Spinal cord (tissue), 10 donors: ENCODE data around the gene GPR45. TPM values are rescaled to one million over a fixed set of nuclear protein-coding genes. Genes with fewer than 3 reads are reported as not detected.

Experiments
- DNase-seq, 6 donors: peaks; one replicate each; pipeline versions ENCODE4 v3.0.0 to v3.0.0-alpha.2; 2013 to 2015; ENCODE audit warnings: low spot score in 6 of 6, low read depth in 4 of 6
- H3K27ac ChIP-seq: one replicate; pipeline ENCODE4 v1.5.1; 2013; ENCODE audit warnings: low read depth, low read length, control low read depth
- H3K27me3 ChIP-seq: one replicate; pipeline ENCODE4 v1.6.1; 2013; ENCODE audit warnings: low read length; ENCODE audit not compliant: control insufficient read depth, insufficient read depth
- H3K36me3 ChIP-seq: one replicate; pipeline ENCODE4 v1.6.1; 2013; ENCODE audit warnings: low read length; ENCODE audit not compliant: control insufficient read depth, insufficient read depth
- H3K4me1 ChIP-seq: one replicate; pipeline ENCODE4 v1.6.1; 2013; ENCODE audit warnings: low read length; ENCODE audit not compliant: control insufficient read depth, insufficient read depth
- H3K4me3 ChIP-seq: one replicate; pipeline ENCODE4 v1.5.1; 2013; ENCODE audit warnings: low read depth, low read length, control low read depth
- H3K9me3 ChIP-seq: one replicate; pipeline ENCODE4 v1.6.1; 2013; ENCODE audit warnings: low read length; ENCODE audit not compliant: control insufficient read depth, insufficient read depth
- WGBS: methylation state at CpG from one replicate; pipeline ENCODE4 v1.1.5; 2013; ENCODE audit warnings: missing lambda C conversion rate; ENCODE audit not compliant: insufficient coverage; 5-methylcytosine and 5-hydroxymethylcytosine counted together
- polyA plus RNA-seq, 2 donors: library from polyadenylated mRNA; unstranded; fragments of 120-200 nt; gene quantifications; one replicate each; pipeline ENCODE4 v1.2.1, GENCODE V29; 2013; ENCODE audit not compliant: insufficient read length in 2 of 2
- total RNA-seq, 2 donors: library from RNA; depleted of rRNA in 1 of 2; stranded (reverse); fragments of 120-200 nt in 1 of 2; fragments of >200 nt in 1 of 2; gene quantifications; one replicate each; pipeline versions ENCODE4 v1.2.3 to v1.2.4, GENCODE V29; 2013 to 2014
- donor health status: healthy.

GPR45 gene
- total and polyA plus RNA-seq, 4 donors: 0.39 to 3.6 (median 2.3) TPM

DNA sequence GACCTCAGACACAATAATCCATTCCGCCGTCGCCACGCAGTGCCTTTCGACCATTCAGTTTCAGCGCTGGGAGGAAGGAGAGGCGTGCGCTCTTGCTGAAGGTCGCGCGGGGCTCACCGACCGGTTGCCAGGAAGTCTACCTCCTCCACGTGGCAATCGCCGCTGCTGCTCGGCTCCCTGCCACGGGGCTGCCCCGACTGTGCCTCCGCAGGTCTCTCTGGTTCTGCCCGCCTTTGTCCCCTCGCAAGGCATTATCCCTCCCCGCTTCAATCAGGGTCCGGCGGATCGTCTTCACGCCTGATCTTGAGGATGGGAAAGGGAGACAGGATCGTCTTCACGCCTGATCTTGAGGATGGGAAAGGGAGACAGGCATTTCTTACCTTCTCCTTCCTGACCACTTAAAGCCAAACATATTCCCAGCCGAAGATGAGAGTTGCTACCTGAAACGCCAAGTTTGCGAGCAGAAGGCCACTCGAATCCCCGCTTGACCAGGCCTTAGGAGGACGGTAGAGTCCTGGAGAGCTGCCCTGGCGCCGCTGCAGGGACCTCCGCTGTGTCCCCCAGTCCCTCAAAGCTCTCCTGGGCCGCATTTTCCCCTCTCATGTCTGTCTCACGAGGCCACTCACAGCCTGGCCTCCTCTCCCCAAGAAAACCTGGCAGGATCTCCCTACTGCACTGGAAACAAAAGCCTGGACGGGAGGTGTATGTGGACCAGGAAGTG is 4.3 kb upstream of the GPR45 start:
- H3K36me3 ChIP-seq: peaks cover 16% of the 10 kb centered on the region
- DNase-seq: no peak
- no peak overlapping the region for H3K4me3 ChIP-seq
- H3K27ac ChIP-seq: no peak overlapping the region
- no peaks in the 10 kb centered on the region for H3K9me3 ChIP-seq
- peaks cover 17% of the 10 kb centered on the region for H3K4me1 ChIP-seq
- peaks cover 2% of the 10 kb centered on the region for H3K27me3 ChIP-seq
- WGBS: 72% methylated on average over 32 of the region's 41 CpGs

DNA sequence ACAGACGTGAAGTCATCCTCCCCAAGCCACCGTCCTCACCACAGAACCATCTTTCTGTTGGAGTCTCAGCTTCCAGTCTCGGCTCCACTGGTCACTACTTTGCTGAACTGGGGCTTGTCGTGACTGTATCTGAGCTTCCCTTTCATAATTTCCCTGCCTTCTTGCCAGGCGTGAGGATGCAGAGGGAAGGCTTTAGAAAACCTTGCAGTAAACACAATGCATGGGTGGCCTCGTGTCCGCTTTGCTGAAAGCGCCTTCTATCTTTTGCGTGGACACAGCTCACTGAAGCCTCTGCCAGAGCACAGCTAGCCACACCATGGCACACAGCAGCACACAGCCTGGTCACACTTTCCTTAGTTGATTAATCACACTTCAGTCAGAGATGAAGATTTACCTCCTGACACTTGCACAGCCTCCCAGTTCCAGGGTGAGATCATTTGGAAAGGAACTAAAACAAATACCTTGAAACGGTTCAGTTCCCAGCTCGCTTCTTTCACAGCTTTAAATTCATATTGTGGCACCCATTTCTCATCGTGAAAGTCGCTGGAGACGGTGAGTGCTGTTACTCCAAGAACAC is 2.8 kb upstream of the GPR45 start:
- DNase-seq: peak in 1 of 6 donors; percentile 4
- H3K9me3 ChIP-seq: no peaks in the 10 kb centered on the region
- peaks cover 26% of the 10 kb centered on the region for H3K36me3 ChIP-seq
- 66% methylated on average over 12 of the region's 14 CpGs for WGBS
- H3K4me3 ChIP-seq: no peak overlapping the region
- peaks cover 2% of the 10 kb centered on the region for H3K27me3 ChIP-seq
- H3K4me1 ChIP-seq: peaks cover 17% of the 10 kb centered on the region
- no peak overlapping the region for H3K27ac ChIP-seq

DNA sequence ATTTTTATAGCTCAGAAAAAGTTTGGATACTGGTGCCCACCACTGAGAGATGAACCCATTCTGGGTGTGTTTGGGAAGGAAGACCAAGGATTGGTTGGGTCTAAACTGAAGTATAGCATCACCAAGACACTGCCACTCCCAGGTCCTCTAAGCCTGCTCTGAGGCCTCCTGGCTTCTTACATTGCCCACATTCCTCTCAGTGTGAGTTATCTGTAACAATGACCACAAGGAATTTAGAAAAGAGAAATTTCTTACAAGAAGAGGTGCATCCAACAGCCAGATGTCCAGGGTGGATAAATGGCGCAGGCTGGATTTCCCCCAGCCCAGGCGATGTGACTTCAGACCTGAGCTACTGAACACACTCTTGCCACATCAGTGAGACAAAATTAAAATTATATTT is 1.6 kb upstream of the GPR45 start:
- Histone ChIP-seq H3K9me3 (no peaks in the 10 kb centered on the region), H3K27ac (no peak overlapping the region), H3K36me3 (peaks cover 26% of the 10 kb centered on the region), H3K4me1 (peaks cover 16% of the 10 kb centered on the region), H3K4me3 (no peak overlapping the region), H3K27me3 (peaks cover 2% of the 10 kb centered on the region)
- DNase-seq: no peak
- no CpG with 5 or more reads among the region's 2 CpGs for WGBS

DNA sequence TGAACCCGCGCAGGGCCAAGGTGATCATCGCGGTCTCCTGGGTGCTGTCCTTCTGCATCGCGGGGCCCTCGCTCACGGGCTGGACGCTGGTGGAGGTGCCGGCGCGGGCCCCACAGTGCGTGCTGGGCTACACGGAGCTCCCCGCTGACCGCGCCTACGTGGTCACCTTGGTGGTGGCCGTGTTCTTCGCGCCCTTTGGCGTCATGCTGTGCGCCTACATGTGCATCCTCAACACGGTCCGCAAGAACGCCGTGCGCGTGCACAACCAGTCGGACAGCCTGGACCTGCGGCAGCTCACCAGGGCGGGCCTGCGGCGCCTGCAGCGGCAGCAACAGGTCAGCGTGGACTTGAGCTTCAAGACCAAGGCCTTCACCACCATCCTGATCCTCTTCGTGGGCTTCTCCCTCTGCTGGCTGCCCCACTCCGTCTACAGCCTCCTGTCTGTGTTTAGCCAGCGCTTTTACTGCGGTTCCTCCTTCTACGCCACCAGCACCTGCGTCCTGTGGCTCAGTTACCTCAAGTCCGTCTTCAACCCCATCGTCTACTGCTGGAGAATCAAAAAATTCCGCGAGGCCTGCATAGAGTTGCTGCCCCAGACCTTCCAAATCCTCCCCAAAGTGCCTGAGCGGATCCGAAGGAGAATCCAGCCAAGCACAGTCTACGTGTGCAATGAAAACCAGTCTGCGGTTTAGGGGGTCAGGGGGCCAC is 897 bp downstream of the GPR45 start:
- Histone ChIP-seq H3K36me3 (peaks cover 17% of the 10 kb centered on the region), H3K27ac (no peak overlapping the region), H3K4me3 (no peak overlapping the region), H3K9me3 (no peaks in the 10 kb centered on the region), H3K4me1 (no peaks in the 10 kb centered on the region), H3K27me3 (no peaks in the 10 kb centered on the region)
- 97% methylated on average over 50 of the region's 50 CpGs for WGBS
- DNase-seq: no peak

DNA sequence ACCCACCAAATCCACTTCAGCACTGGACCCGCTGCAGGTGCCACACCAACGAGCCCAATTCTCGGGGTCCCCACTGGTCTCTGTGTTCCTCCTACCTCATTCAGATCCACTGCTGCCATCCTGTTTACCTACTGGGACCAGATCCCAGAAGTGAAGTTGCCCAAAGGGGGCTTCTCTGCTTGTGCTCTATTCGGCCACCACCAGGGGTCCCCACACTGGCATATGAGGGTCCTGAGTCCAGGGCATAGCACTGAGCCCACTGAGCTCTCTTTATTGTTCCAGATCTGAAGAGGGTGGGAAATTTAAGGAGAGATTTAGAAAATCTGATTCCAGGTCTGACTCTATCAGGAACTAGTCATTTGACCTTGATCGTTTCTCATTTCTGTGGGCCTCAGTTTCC is 2.4 kb downstream of the GPR45 start:
- H3K27me3 ChIP-seq: no peaks in the 10 kb centered on the region
- no peak overlapping the region for H3K4me3 ChIP-seq
- no peak for DNase-seq
- no peaks in the 10 kb centered on the region for H3K4me1 ChIP-seq
- WGBS: 65% methylated on average over 4 of the region's 5 CpGs
- no peaks in the 10 kb centered on the region for H3K9me3 ChIP-seq
- peaks cover 17% of the 10 kb centered on the region for H3K36me3 ChIP-seq
- H3K27ac ChIP-seq: no peak overlapping the region

DNA sequence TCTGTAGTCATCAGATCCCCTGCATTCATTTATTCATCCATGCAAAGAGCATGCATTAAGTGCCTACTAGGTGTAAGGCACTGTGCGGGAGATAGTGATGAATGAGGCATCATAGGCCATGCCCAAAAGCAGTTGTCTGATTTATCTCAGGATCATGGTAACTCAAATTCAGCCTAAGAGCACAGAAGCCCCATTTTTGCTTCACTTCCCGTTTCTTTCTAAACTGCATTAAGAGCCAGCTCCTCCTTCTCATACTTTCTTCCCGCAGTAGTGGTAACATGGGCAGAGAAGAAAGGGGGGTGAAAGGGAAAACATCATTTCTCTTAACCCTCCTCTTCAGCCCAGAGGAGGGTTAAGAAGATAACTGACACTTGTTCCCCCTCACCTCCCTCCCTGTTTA is 2.9 kb downstream of the GPR45 start:
- Histone ChIP-seq H3K27me3 (no peaks in the 10 kb centered on the region), H3K36me3 (peaks cover 17% of the 10 kb centered on the region), H3K9me3 (no peaks in the 10 kb centered on the region), H3K4me1 (peaks cover under 1% of the 10 kb centered on the region), H3K27ac (no peak overlapping the region), H3K4me3 (no peak overlapping the region)
- no peak for DNase-seq
- WGBS: no CpG with 5 or more reads among the region's 3 CpGs

DNA sequence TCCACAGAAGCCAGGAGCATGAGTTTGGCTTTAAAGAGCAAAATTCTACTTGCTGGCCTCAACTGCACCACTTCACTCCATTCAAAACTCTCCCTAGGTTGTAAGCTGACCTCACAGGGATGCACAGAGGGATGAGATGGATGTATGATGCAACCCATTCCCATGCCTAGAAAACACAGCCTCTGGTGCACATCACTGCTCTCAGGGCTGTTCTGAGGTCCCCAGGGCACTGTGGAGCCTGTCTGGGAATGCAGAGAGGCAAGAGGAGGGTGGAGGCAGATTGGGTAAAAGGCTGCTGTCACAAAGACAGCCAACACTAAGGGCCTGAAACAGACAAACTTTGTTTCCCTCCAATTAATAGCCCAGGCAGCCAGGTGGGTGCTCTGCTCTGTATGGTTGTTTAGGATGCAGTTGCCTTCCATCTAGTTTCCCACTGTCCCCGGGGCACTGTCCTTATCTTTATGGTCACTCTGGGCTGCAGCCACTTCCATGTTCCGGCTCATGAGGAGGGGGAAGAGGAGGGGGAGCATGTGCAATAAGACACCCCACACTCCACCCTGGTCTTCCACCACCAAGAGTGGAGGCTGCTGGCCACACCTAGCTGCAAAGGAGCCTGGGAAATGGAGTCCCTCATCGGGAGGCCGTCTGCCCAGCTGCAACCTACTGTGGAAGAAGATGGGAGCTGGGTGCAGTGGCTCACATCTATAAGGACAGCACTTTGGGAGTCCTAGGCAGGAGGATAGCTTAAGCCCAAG is 7.0 kb downstream of the GPR45 start:
- Histone ChIP-seq H3K36me3 (peaks cover 2% of the 10 kb centered on the region), H3K9me3 (no peaks in the 10 kb centered on the region), H3K27ac (no peak overlapping the region), H3K4me3 (no peak overlapping the region), H3K27me3 (no peaks in the 10 kb centered on the region), H3K4me1 (peaks cover 3% of the 10 kb centered on the region)
- 45% methylated on average over 2 of the region's 4 CpGs for WGBS
- no peak for DNase-seq

DNA sequence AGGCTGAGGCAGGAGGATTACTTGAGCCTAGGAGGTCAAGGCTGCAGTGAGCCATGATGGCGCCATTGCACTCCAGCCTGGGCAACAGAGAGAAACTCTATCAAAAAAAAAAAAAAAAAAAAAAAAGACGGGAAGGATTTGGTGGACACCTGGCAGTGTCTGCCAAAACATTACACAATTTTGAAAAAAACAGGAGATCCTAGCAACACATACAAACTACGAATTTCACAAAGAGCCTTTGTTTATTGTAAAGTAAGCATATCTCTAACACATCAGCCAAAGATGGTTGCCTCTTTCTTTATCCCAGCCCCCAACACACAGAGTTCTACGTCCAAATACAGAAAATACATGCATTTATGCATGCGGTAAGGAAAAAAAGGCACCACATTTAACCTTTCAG is 7.6 kb downstream of the GPR45 start:
- no peak for DNase-seq
- no peaks in the 10 kb centered on the region for H3K27me3 ChIP-seq
- no peak overlapping the region for H3K27ac ChIP-seq
- no peaks in the 10 kb centered on the region for H3K36me3 ChIP-seq
- H3K9me3 ChIP-seq: no peaks in the 10 kb centered on the region
- WGBS: no CpG with 5 or more reads among the region's 5 CpGs
- H3K4me3 ChIP-seq: no peak overlapping the region
- peaks cover 3% of the 10 kb centered on the region for H3K4me1 ChIP-seq

DNA sequence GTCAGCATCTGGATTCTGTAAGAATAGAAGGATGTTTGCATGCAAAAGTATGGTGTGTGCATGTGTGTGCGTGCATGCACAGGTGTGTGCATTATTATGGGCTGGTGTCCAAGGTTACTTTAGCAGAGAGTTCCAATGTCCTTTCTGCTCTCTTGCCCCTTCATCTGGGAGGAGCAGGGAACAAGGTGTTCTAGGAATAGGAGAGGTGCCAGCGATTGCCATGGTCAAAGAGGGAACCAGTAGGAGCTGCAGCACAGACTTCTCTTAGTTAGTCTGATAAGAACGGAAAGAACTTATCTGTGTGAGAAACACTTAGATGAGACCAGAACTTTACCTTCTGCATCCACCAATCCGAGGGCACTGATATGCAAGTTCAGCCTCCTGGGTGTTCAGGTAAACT is 8.3 kb downstream of the GPR45 start:
- H3K27ac ChIP-seq: no peak overlapping the region
- no peak for DNase-seq
- H3K9me3 ChIP-seq: no peaks in the 10 kb centered on the region
- H3K36me3 ChIP-seq: no peaks in the 10 kb centered on the region
- 92% methylated on average over 4 of the region's 4 CpGs for WGBS
- H3K4me1 ChIP-seq: peaks cover 3% of the 10 kb centered on the region
- H3K4me3 ChIP-seq: no peak overlapping the region
- H3K27me3 ChIP-seq: no peaks in the 10 kb centered on the region
